B cell (primary cell): ENCODE measurements around the gene ITPK1. TPM values are rescaled to one million over a fixed set of nuclear protein-coding genes. Genes with fewer than 3 reads are reported as not detected.

Source experiments
- ATAC-seq: fragments of 200-7000 bp; cut with Tn5 transposase; one replicate; pipeline ENCODE4 v1.10.0; 2021; ENCODE audit warnings: low read depth, mild to moderate bottlenecking, moderate number of reproducible peaks, moderate library complexity
- CTCF ChIA-PET: fragments of 350-600 bp; sonication (Branson Sonifier 250); formaldehyde crosslinking; loops from one replicate; lab custom pipeline; 2021; ENCODE audit warnings: antibody characterized with exemption, inconsistent platforms; lab: Charles Lee
- POLR2A ChIA-PET: fragments of 350-600 bp; sonication (Branson Sonifier 250); formaldehyde crosslinking; loops from one replicate; lab custom pipeline; 2021; ENCODE audit warnings: antibody characterized with exemption; lab: Charles Lee
- DNase-seq: peaks from one replicate; pipeline ENCODE4 v3.0.0; 2013
- H2AFZ ChIP-seq: 2 replicates; pipeline ENCODE4 v1.6.1; 2012; ENCODE audit warnings: mild to moderate bottlenecking, low read depth, low read length; ENCODE audit not compliant: insufficient read depth, poor library complexity, severe bottlenecking
- H3K27ac ChIP-seq, 2 donors: 1 replicate in 1 of 2; 2 replicates in 1 of 2; pipeline ENCODE4 v1.5.1; 2012 to 2013; ENCODE audit warnings: low read length in 2 of 2, mild to moderate bottlenecking in 2 of 2, moderate library complexity in 1 of 2
- H3K27me3 ChIP-seq, 4 experiments: fragments of 200-600 bp in 1 of 4; sonication (generic) in 1 of 4; replicated peaks in 1 of 4; 1 replicate in 2 of 4; 2 replicates in 2 of 4; pipeline versions ENCODE4 v1.6.1 to v1.7.0; 2013 to 2016; ENCODE audit warnings: low read length in 3 of 4, mild to moderate bottlenecking in 2 of 4, mixed read lengths in 1 of 4, moderate library complexity in 1 of 4; ENCODE audit not compliant: insufficient read depth in 4 of 4, control insufficient read depth in 3 of 4; ENCODE audit errors: control extremely low read depth in 1 of 4
- H3K36me3 ChIP-seq, 2 experiments: replicated peaks in 1 of 2; 1 replicate in 1 of 2; 2 replicates in 1 of 2; pipeline versions ENCODE4 v1.6.1 to v1.7.1; 2013; ENCODE audit warnings: low read length in 1 of 2; ENCODE audit not compliant: insufficient read depth in 2 of 2, control insufficient read depth in 1 of 2; ENCODE audit errors: control extremely low read depth in 1 of 2, extremely low read depth in 1 of 2
- H3K4me1 ChIP-seq, 2 donors: fragments of 200-600 bp in 1 of 2; sonication (generic) in 1 of 2; 1 replicate in 1 of 2; 2 replicates in 1 of 2; pipeline versions ENCODE4 v1.5.1 to v1.6.1; 2013 to 2017; ENCODE audit warnings: low read length in 2 of 2; ENCODE audit not compliant: control insufficient read depth in 2 of 2, insufficient read depth in 2 of 2
- H3K4me2 ChIP-seq: replicated peaks from 2 replicates; pipeline ENCODE3; 2012; ENCODE audit warnings: mild to moderate bottlenecking, low read depth, low read length; ENCODE audit not compliant: poor library complexity, severe bottlenecking
- H3K4me3 ChIP-seq, 5 experiments: fragments of 200-600 bp in 1 of 5; sonication (generic) in 1 of 5; 1 replicate in 3 of 5; 2 replicates in 2 of 5; pipeline versions ENCODE4 v1.5.1 to v1.7.0; 2011 to 2016; ENCODE audit warnings: low read length in 4 of 5, mild to moderate bottlenecking in 4 of 5, low read depth in 2 of 5, control low read depth in 1 of 5, moderate library complexity in 1 of 5; ENCODE audit not compliant: insufficient read depth in 1 of 5; ENCODE audit errors: control extremely low read depth in 1 of 5, extremely low read depth in 1 of 5
- H3K79me2 ChIP-seq: fragments of 200-600 bp; sonication (generic); one replicate; pipeline ENCODE4 v1.6.0; 2016; ENCODE audit warnings: low read length; ENCODE audit not compliant: control insufficient read depth, insufficient read depth
- H3K9ac ChIP-seq: fragments of 200-600 bp; sonication (generic); 2 replicates; pipeline ENCODE4 v1.6.1; 2017; ENCODE audit warnings: mild to moderate bottlenecking, low read length, moderate library complexity
- H3K9me3 ChIP-seq, 3 donors: one replicate each; pipeline versions ENCODE4 v1.6.1 to v1.7.1; 2013; ENCODE audit warnings: low read length in 2 of 3; ENCODE audit not compliant: control insufficient read depth in 2 of 3, insufficient read depth in 1 of 3; ENCODE audit errors: control extremely low read depth in 1 of 3
- H4K20me1 ChIP-seq: 2 replicates; pipeline ENCODE4 v1.6.0; 2012; ENCODE audit warnings: mild to moderate bottlenecking, low read length; ENCODE audit not compliant: insufficient read depth, control insufficient read depth, poor library complexity, severe bottlenecking
- H3K27ac Mint-ChIP-seq: one replicate; pipeline ENCODE4 v1.8.0; 2021; ENCODE audit warnings: mixed read lengths
- H3K27me3 Mint-ChIP-seq: one replicate; pipeline ENCODE4 v1.8.0; 2021; ENCODE audit warnings: mixed read lengths
- H3K4me1 Mint-ChIP-seq: one replicate; pipeline ENCODE4 v1.8.0; 2021; ENCODE audit warnings: mixed read lengths
- H3K4me3 Mint-ChIP-seq: one replicate; pipeline ENCODE4 v1.8.0; 2021; ENCODE audit warnings: mixed read lengths
- H3K9me3 Mint-ChIP-seq: one replicate; pipeline ENCODE4 v1.8.0; 2022; ENCODE audit warnings: mixed read lengths; ENCODE audit not compliant: insufficient read depth
- CTCF ChIP-seq: fragments of 200-600 bp; IDR thresholded peaks from one replicate; pipeline ENCODE4 v1.8.0; 2022; ENCODE audit warnings: antibody characterized with exemption, mild to moderate bottlenecking
- EZH2 ChIP-seq: IDR thresholded peaks from 2 replicates; pipeline ENCODE4 v1.6.1; 2012; ENCODE audit warnings: borderline replicate concordance, low read depth, mild to moderate bottlenecking, moderate library complexity, low read length; ENCODE audit not compliant: insufficient read depth, poor library complexity, severe bottlenecking
- WGBS: methylation state at CpG from one replicate; pipeline ENCODE4 v1.1.5; 2013; ENCODE audit warnings: missing lambda C conversion rate; ENCODE audit not compliant: insufficient coverage; 5-methylcytosine and 5-hydroxymethylcytosine counted together
- intact Hi-C: fragments of 100-400 bp; cut with micrococcal nuclease; formaldehyde crosslinking; loops from one replicate; pipeline ENCODE4 v1.10.0; 2022
- polyA plus RNA-seq: library from polyadenylated mRNA; depleted of rRNA; stranded (reverse); fragments of >200 nt; gene quantifications from 2 replicates; pipeline ENCODE4 v1.2.3, GENCODE V29; 2012
- total RNA-seq, 2 donors: library from RNA; stranded (reverse); fragments of 120-200 nt in 1 of 2; gene quantifications; 1 replicate in 1 of 2; 2 replicates in 1 of 2; pipeline versions ENCODE4 v1.2.3 to v1.2.4, GENCODE V29; 2013 to 2022

ITPK1 gene
- total and polyA plus RNA-seq, 2 donors (not counting 1 experiment from before 2014, with no cell fraction given): 46.0 to 46.9 TPM

DNA sequence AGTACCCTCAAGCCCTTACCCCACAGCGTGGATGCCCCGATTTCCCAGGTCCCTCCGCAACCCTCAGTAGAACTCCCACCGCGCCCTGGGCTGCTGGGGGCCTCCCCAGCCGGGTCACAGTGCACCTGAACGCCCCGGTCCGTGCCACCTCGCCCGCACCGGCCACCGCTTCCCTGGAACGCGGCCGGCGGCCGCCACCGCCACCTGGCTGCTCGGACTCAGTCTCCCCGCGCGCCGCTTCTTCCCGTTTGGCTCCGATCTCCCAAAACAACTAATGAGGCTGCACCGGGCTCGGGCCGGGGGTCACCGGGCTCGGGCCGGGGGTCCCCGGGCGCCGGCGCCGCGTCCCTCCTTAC is 1.0 kb downstream of the ITPK1 start:
- Histone ChIP-seq H3K4me3 (peak overlapping the region; percentile 52 to 89 (median 79)), H3K9me3 (no peaks in the 10 kb centered on the region), H3K79me2 (peaks cover 41% of the 10 kb centered on the region), H3K4me1 (peaks cover 29 to 35% of the 10 kb centered on the region in 2 donors), H3K36me3 (no peaks in the 10 kb centered on the region), H4K20me1 (peaks cover 24% of the 10 kb centered on the region), H2AFZ (peak overlapping the region; percentile 95), H3K9ac (peak overlapping the region; percentile 94), H3K4me2 (peak overlapping the region; percentile 100), H3K27me3 (no peaks in the 10 kb centered on the region), H3K27ac (peak overlapping the region in 1 of 2 donors; percentile 74)
- ChIA-PET POLR2A (interaction anchor here (0.6 to 2.4 kb wide), 5 partner anchors 41 to 1760 kb away, joined by 3 to 5 read pairs (median 3); partner anchors contain the start of genes LYSET and MOAP1), CTCF (interaction anchor here (0.8 to 5.2 kb wide), 14 partner anchors 11 to 161 kb away, joined by 3 to 78 read pairs (median 20); partner anchors contain the start of genes GON7, LYSET, MOAP1 and UBR7)
- intact Hi-C loops: loop anchor here (1.0 to 5.0 kb wide), 4 partner anchors 71 to 428 kb away; partner anchors contain the start of genes BTBD7, GON7, LYSET and UBR7
- Mint-ChIP-seq H3K27ac (peak overlapping the region; percentile 89), H3K9me3 (no peaks in the 10 kb centered on the region), H3K4me3 (peak overlapping the region; percentile 92), H3K27me3 (no peaks in the 10 kb centered on the region), H3K4me1 (peaks cover 38% of the 10 kb centered on the region)
- TF ChIP-seq EZH2 (no peak), CTCF (no peak)
- DNase-seq (no peak), ATAC-seq (no peak)
- WGBS: 1% methylated on average over 38 of the region's 38 CpGs

- Mint-ChIP-seq H3K27ac (peak overlapping the region; percentile 89), H3K9me3 (no peaks in the 10 kb centered on the region), H3K4me3 (peak overlapping the region; percentile 92), H3K4me1 (peaks cover 41% of the 10 kb centered on the region), H3K27me3 (no peaks in the 10 kb centered on the region)
- Histone ChIP-seq H3K36me3 (no peaks in the 10 kb centered on the region), H3K9me3 (no peaks in the 10 kb centered on the region), H3K79me2 (peaks cover 44% of the 10 kb centered on the region), H3K27ac (peak overlapping the region in 1 of 2 donors; percentile 74), H3K4me3 (peak overlapping the region; percentile 52 to 89 (median 79)), H4K20me1 (peaks cover 24% of the 10 kb centered on the region), H3K27me3 (no peaks in the 10 kb centered on the region), H2AFZ (peak overlapping the region; percentile 95), H3K4me2 (peak overlapping the region; percentile 100), H3K9ac (peak overlapping the region; percentile 94), H3K4me1 (peaks cover 34 to 40% of the 10 kb centered on the region in 2 donors)
- ChIA-PET POLR2A (interaction anchor here (0.6 to 2.4 kb wide), 3 partner anchors 71 to 1759 kb away, joined by 3 to 5 read pairs (median 3); partner anchors contain the start of genes LYSET and MOAP1), CTCF (interaction anchor here (0.7 to 5.2 kb wide), 27 partner anchors 9 to 854 kb away, joined by 3 to 78 read pairs (median 11); partner anchors contain the start of genes GON7, LYSET, MOAP1 and UBR7)
- DNase-seq (peak; percentile 44), ATAC-seq (no peak)
- intact Hi-C loops: loop anchor here (2.0 to 5.0 kb wide), 2 partner anchors 219 to 428 kb away; partner anchors contain the start of gene BTBD7
- TF ChIP-seq EZH2 (no peak), CTCF (no peak)
- WGBS: 41% methylated on average over 17 of the region's 18 CpGs
Observed at GRCh38 chr14:93114068-93114710, 1.5 kb downstream of the ITPK1 start.
